GM18517 (cell line): ENCODE measurements around the gene ACOXL.

Source experiments
- ATAC-seq: cut with Tn5 transposase; IDR thresholded peaks from one replicate; pipeline ENCODE4 v1.9.1; 2021; ENCODE audit warnings: mild to moderate bottlenecking, moderate library complexity; ENCODE audit not compliant: unreplicated experiment

The ACOXL gene

DNA sequence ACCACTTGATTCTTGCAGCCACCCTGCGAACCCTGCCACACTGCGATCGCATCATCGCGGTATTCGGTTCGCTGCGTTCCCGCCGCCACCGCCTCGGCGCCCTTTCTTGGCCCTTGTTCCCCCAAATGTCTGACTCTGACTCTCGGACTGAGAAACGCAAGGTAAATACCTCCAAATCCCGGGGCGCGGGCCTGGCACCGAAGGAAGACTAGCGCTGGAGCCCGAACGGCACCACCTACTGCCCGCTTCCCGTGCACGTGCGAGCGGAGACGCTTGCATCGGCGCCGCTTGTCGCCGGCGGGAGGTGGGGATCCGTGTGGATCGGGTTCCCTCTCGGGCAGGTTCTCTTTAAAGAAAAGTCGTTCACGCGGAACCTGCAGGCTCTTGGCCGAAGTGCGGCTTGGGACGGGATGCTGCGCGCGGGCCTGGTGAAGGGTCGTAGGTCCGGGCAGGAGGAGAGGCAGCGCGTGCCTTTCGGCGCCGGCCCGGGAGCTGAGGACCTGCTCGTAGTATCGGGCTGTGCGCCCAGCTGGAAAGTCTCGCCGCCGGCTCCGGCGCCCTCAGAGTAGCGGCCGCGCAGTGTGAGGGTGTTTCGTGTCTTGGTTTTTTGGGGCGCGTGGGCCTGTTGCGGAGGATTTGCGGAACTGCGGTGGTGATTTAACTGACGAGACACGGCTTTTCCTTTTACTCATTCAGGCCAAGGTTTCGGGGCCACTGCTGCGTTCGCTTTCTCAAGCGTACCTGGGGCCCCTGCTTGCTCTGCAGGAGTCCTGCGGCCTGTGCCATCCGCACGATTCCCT is 388.9 kb downstream of the ACOXL start:
- peak; percentile 1 for ATAC-seq

DNA sequence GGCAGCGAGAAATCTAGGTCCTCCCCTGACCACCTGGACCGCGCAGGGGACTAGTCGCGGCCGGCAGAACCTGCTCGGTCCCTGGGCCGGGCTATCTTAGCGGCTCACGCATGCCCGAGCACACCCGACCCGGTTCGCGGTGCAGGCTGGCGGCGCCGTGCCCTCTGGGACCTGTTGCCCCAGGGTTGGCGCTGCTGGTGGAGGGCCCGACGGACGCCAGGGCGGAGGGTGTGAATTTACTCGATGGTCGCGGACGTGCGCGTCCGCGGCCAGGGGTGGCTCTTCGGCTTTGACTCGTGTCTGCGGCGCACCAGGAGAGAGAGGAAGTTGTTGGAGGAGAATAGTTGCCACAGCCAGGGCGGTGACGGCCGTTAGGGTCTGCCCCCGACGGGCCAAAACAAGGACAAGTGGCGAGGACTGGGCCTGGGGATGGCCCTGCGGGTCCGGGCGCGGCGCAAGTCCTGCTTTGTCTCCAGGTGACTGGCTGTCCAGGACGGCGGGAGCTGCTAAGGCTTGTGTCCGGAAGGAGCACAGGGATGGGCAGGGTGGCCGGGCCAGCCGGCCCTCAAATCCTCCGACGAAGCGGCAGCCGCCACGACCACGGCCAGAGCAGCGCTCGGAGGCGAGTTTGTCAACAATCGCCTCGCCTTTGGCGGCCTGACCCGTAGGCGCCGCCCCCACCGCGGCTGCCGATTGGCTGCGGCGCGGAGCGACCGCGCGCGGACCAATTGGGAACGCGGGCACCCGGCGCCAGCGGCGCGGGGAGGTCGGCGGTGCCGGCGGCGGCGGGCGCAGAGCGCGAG is 389.7 kb downstream of the ACOXL start:
- peak; percentile 42 for ATAC-seq

DNA sequence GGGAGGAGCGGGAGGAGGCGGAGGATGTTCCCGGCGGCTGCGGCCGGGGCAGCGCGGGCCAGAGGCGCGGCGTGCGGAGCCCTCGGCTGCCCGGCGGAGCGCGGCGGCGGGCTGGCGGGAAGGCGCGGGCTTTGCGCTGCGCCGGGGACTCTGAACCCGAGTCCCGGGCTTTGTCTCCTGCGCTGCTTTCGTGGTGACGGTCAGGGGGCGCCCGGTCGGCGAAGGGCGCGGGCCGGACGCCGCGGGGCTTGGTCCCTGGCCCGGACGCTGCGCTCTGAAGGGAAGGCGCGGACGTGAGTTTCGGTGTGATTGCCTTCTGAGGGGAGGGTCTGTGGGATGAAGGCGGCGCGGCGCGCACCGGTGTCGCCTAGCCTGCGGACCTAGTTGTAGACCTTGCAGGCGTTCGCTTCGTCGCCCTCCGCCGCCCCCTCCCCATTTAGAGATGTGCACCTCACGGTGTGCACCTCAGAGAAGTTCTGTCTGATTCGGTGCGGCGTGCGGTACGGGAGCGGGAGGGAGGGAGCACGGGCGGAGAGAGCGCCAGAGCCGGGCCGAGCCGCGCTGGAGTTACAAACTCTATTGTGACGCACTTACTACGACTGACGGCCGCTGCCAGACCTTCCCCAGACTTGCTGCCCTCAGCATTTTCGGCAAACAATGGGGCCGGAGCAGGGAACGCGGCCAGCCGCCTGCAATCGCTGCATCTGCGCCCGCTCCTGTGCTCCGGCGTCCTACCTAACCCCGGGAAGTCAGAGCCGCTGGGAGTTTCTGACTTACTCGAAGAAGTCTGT is 390.5 kb downstream of the ACOXL start:
- peak; percentile 2 for ATAC-seq

DNA sequence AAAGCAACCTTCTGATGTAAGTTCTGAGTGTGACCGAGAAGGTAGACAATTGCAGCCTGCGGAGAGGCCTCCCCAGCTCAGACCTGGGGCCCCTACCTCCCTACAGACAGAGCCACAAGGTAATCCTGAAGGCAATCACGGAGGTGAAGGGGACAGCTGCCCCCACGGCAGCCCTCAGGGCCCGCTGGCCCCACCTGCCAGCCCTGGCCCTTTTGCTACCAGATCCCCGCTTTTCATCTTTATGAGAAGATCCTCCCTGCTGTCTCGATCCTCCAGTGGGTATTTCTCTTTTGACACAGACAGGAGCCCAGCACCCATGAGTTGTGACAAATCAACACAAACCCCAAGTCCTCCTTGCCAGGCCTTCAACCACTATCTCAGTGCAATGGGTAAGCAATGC is 391.4 kb downstream of the ACOXL start:
- no peak for ATAC-seq

DNA sequence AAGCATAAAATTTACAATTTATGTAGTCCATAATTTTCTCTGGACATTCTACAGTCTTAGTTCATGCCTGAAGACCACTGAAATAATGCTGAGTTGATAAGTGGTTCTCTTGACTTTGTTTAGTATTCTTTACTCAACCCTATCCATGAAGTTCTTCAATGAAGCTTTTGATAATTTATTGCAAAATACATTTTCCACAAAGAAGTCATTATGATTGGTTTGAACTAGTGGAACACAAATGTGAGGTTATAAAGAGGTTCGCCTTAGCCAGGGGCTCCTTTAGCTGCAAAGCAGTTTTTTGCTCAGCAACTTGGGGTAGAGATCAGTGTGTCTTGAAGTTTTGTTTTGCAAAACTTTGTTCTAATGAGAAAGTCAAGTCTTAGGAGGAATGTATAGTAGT is 394.2 kb downstream of the ACOXL start:
- ATAC-seq: no peak

DNA sequence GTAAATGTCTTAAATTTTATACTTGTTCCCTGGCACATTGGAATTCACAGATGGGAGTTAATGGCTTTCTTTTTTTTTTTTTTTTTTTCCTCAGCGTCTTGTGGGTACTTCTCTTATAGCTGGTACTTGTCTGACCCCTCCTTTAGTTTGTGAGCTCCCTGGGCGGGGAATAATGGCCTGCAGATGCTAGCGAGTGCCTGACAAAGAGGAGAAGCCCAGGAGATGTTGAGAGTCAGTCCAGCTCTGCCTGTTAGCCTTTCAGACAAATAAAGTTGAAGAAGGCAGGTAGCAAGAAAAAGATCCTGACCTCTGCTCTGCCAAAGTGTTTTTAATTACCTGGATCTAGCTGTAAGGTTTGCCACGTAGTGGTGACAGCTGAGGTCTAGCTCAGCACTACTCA is 395.0 kb downstream of the ACOXL start:
- no peak for ATAC-seq

DNA sequence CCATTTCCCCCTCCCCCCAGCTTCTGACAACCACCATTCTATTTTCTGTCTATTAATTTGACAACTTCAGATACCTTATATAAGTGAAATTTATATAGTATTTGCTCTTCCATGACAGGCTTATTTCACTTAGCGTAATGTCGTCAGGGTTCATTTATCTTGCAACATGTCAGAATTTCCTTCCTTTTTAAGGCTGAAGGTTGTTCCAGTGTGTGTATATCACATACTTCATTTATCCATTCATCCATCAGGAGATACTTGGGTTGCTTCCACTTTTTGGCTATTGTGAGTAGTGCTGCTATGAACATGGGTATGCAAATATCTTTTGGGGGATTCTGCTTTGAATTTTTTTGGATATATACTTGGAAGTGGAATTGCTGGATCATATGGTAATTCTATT is 395.7 kb downstream of the ACOXL start:
- no peak for ATAC-seq

DNA sequence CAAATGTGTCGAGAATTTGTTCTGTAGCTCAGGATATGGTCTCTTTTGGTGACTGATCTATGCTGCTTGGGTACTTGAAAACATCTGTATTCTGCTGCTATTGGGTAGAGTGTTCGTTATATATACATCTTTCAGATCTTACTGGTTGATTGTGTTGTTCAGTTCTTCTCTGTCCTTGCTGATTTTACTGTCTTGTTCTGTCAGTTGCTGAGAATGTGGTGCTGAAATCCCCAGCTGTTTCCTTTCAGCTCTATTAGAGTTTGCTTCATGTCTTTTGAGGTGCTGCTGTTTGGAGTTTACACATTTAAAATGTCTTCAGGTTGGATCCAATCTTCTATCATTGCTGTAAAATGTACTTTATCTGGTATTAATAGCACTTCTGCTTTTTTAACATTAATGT is 401.2 kb downstream of the ACOXL start:
- ATAC-seq: no peak

DNA sequence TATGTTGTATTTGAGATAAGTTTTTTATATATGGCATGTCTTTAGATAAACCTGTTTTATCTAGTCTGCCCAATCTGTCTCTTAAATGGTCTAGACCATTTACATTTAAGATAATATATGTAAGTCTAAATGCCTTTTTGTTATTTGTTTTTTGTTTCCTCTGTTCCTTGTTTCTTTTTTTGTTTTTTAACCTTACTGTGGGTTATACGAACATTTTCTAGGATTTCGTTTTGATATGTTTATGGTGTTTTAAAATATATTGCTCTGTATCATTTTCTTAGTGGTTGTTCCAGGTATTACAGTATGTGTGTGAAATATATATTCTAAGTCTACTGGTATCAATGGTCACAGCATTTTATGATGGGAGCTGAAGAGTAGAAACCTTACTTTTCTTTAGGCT is 401.7 kb downstream of the ACOXL start:
- no peak for ATAC-seq

DNA sequence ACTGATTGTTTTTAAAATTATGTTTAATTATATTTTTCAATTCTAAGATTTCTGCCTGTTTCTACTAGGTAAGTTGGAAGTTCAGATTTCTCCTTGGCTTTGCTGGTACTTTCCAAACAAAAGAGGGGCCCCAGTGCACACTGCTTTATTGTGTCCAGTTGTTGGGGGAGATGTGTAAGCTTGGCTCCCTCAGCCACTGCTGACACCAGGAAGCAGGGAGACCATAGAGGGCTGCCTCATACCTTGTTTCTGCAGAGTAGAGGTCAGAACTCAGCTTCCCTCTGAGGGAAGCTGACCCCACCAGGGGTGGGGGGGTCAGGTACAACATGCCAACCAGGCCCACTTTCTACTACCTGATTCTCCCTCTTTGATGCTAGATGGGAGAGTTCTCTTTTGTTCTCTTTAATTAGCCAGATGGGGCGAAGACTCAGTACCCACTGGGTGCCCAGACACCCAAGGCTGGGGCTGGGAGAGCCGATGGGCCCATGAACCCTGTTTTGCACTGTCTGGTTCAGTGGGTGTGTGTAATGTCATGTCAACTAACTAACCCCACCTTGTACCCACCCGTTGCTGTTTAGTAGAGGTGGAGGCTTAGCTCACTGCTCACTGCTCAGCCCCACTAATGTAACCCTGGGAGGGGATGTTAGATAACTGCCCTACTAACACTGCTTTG is 403.0 kb downstream of the ACOXL start:
- ATAC-seq: no peak

DNA sequence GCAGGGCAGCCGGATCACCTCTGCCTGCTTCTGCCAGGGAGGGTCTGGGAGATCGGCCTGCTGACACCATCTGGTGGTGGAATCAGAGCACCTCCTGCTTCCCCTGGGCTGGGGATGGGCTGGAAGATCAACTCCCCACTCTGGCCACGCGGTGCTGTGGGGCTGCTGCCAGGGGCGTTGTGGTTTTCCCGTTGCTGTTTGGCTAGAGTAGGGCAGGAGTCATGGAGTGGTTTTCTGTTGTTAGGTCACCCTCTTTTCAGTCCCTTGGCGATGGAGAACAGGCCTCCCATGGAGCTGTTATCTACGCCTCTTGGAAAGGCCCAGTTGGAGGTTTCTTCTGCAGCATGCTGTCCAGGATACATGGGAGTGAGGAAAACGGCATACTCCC is 403.5 kb downstream of the ACOXL start:
- ATAC-seq: no peak

DNA sequence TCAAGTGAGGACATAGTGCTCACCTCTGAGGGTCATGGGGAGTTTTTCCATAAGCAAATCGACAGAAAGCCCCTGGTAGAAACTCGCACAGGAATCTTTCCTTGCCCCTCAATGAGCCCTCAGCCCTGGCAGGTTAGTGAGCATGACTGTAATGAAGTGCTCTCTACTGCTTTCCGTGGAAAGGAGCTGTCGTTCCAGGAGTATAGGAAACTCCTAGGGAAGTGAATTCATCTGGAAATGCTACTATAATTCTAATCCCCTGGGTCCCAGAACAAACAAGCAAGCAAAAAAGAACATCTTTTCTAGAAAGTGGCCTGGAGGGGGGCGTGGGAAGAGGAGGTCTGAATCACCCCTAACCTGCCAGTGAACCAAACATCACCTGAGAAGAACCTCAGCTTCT is 406.5 kb downstream of the ACOXL start:
- ATAC-seq: no peak

DNA sequence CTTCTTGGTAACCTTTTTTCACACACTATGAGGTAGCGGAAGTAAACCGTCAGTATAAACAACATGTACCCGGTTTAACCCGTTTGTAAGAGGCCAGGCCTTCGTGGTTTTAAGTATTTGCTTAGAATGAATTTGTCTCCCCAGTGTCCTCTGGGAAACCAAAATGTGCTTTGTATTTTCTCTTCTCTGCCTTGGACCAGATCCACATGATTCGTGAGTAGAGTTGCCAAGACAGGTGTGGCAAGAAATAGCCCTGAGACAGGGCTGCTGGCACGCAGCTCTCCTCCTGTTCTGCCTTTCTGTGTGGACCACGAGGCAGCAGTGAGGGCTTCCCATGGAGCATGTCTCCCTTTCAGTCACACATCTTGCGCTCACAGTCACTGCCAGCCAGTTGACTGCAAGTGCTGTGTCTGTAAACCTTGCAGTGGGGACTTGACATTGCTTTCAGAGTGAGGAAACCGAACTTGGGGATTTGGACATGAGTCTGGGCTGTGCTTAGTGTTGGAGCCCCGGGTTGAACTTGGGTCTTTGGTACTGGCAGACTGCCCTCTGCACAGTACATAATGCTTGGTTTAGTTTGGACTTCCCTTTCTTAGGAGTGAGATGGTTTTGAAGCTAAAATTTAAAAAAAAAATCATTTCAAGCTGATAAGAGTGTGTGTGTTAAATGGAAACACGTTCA is 407.4 kb downstream of the ACOXL start:
- no peak for ATAC-seq

DNA sequence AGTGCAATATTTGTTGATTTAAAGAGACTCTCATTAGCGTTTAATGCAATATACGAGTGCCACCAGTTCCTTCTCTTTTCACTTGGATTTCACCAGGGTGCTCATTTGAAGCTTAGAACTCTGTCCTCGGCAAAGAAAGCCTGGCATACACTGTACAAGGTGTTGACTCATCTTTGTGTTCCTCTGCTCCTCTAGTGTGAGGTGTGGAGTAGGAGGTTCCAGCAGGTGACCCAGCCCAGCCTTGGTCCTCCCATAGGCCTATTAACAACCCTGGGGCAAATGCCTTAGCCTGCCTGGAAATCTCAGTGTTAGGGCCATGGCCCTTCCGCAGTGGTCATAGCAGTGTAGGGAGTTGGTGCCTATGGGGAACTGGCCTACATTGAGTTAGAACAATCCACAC is 408.4 kb downstream of the ACOXL start:
- no peak for ATAC-seq

DNA sequence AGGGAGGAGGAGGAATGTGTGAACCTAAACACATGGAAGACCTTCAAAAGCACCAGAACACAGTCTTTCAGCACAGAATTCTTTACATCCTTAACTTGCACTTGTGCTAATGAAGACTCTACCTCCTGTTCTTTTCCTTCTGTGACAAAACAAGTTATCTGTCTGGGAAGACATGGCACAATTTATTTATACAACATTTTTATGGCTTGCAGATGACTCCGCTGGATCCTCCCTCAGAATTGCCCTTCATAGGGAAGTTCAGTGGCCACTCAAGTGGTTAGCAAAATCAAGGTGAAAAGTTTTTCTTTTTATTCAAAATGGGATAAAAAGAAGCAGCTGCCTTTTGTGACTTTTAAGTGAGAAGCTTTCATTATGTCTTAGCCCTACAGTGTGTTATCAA is 409.7 kb downstream of the ACOXL start:
- no peak for ATAC-seq

DNA sequence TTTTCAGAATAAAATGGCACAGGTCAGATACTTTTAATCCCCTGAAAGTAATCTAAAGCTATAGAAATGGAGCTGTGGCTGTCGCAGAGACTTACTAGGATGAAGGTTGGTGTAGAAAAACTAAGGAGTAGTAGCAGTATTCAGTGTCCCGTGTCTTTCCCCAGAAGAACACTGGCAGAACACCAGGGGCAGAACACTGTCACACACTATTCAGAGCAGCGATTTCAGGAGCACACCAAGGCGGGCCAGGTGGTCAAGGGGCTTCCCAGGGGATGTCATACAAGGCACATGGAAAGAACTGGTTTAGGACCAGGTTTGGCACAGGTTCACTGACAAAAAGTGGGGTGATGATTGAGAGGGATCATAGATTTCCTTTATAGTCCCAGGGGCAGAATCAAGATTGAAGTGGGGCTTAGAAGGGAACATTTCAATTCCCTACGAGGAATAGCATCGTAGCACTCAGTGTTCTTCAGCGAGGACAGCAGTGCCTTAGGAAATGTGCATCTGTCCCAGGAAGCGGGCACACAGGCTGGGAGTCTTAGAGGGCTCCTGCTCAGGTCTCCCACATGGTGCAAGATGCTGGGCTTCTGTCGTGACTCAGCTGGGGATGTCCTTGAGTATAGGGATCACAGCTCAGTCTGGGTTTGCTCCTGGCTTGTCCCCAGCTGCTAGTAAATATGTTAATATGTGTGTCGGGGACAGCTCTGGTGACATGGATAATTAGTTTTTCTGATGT is 410.9 kb downstream of the ACOXL start:
- no peak for ATAC-seq

DNA sequence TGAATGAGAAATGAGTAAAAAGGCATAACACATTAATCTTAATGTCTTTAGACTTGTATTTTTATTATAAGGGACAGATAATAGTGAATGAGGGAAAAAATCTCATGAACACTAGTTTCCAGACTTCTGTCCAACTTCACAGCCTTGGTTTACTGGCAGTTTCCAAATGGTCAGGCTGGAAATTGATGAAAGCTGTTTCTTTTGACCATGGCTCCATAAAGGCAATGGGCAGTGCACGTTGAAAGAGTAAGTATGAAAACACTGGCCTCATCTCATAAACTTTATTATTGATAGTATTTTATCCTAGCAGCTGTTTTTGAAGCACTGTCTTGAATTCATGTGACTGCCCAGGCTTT is 411.4 kb downstream of the ACOXL start:
- no peak for ATAC-seq

DNA sequence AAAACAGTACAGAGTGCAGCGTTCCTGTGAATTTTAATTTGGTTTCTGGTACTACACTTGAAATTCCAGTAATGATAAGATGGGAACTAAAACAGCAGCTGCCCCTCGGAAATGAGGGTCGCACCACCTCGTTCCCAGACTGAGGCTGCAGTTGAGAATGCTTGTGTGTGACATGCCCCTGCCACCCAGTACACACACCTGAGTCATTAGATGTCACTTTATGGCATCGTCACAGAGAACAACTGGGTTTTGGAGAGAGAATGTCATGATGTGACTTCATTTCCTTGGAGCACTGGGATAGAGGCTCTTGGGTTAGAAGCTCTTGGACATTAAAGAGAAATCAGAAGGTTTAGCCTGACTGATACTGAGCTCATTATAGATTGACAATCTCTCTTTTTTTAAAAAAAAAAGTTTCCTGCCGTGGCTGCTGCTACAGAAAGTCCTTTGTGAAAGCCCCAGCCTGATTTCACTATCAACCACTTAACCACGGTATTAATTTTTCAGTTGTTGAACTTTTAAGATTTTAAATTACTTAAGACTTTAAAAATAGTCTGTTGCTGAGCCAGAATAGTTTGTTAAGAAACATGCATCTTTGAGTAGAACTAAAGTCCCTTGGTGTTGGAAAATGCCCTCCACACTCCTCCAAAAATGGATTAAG is 412.9 kb downstream of the ACOXL start:
- ATAC-seq: no peak

DNA sequence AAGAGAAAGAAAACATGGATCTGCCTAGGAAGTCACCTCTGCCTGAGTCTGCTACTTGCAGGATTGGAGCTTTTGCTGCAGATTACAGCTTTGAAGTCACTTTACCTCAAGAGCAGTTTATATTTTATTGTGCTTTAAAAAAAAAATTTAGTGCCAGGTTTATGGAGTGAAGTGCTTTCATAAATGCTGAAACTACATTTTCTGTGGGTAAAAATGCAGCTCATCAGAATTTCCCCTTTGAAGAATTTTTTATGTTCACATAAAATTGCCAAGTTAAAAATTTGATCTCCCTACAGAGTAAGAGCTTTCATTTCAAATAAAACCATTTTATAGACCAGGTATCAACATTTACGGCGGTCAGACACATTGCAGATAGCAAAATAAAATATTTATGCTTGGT is 413.6 kb downstream of the ACOXL start:
- ATAC-seq: no peak
